ENCODE results near the gene SUV39H1. TPM values are rescaled to one million over a fixed set of nuclear protein-coding genes. Genes with fewer than 3 reads are reported as not detected.
"Not testable (repeated sequence)": the region's sequence is repeated elsewhere in the genome, so short reads cannot be mapped to it uniquely, and the experiment has no call there.

SUV39H1 gene
- polyA plus RNA-seq (2013, experiment 1 of 2) = 9.2 TPM
- 7.7 TPM for polyA plus RNA-seq (2013, experiment 2 of 2)

GRCh38 chrX:48696301-48696908 is at the start of gene SUV39H1:
Gene SUV39H1, plus strand, starts transcription at chrX:48696734. Its CDS starts 51 bp downstream, at chrX:48696785.
- Histone ChIP-seq H3K4me3 (ENCODE audit: extremely low read depth, insufficient read depth, low read length, poor library complexity, severe bottlenecking) (peak within 1 kb of the TSS; percentile 52), H3K9me3 (ENCODE audit: control insufficient read depth, low read length) (no peaks in the 10 kb centered on the region), H3K4me1 (ENCODE audit: control insufficient read depth, insufficient read depth, low read length, poor library complexity, severe bottlenecking) (peaks cover 6% of the 10 kb centered on the region), H3K36me3 (ENCODE audit: control insufficient read depth, insufficient read depth, low read length) (peaks cover 25% of the 10 kb centered on the region), H3K27ac (ENCODE audit: low read depth, low read length, severe bottlenecking) (peak within 1 kb of the TSS; percentile 79)
- 0 to 1% methylated on average over 2 to 35 of the region's 66 CpGs for WGBS, 2 experiments (ENCODE audit: insufficient coverage in 2 of 2)

DNA sequence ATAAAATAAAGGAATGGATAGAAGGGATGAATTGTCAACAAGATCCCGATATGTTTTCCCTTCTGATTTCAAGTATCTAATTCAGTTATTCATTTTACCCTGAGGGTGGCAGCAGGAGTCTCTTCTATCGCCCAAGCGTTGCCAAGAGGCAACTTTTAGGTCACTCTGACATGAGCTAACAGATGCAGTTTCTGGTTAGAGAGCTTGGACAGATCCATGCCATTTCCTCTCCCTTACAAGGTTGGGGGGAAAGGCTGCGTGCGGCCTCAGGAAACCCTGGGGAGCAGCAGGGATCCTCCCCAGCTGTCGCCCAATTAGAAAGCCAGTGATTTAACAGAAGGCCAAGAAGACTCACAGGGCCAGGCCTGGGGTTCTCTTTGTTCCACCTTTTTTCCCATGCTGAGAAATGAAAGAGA is 48.2 kb upstream of the SUV39H1 start:
- WGBS, 2 experiments (ENCODE audit: insufficient coverage in 2 of 2) = 0% methylated on average over 2 of the region's 6 CpGs; no CpG with 5 or more reads in 1 of the 2 experiments
- Histone ChIP-seq H3K27ac (ENCODE audit: low read depth, low read length, severe bottlenecking) (no peak overlapping the region), H3K4me1 (ENCODE audit: control insufficient read depth, insufficient read depth, low read length, poor library complexity, severe bottlenecking) (peaks cover 2% of the 10 kb centered on the region), H3K9me3 (ENCODE audit: control insufficient read depth, low read length) (no peaks in the 10 kb centered on the region), H3K4me3 (ENCODE audit: extremely low read depth, insufficient read depth, low read length, poor library complexity, severe bottlenecking) (no peak overlapping the region), H3K36me3 (ENCODE audit: control insufficient read depth, insufficient read depth, low read length) (no peaks in the 10 kb centered on the region)

GRCh38 chrX:48649102-48649501 is 47.4 kb upstream of the SUV39H1 start:
- no peak overlapping the region for H3K4me3 ChIP-seq (ENCODE audit: extremely low read depth, insufficient read depth, low read length, poor library complexity, severe bottlenecking)
- H3K27ac ChIP-seq (ENCODE audit: low read depth, low read length, severe bottlenecking) = no peak overlapping the region
- H3K4me1 ChIP-seq (ENCODE audit: control insufficient read depth, insufficient read depth, low read length, poor library complexity, severe bottlenecking) = peaks cover 2% of the 10 kb centered on the region
- H3K9me3 ChIP-seq (ENCODE audit: control insufficient read depth, low read length) = no peaks in the 10 kb centered on the region
- H3K36me3 ChIP-seq (ENCODE audit: control insufficient read depth, insufficient read depth, low read length) = no peaks in the 10 kb centered on the region
- WGBS, 2 experiments (ENCODE audit: insufficient coverage in 2 of 2) = no CpG with 5 or more reads among the region's 3 CpGs

DNA sequence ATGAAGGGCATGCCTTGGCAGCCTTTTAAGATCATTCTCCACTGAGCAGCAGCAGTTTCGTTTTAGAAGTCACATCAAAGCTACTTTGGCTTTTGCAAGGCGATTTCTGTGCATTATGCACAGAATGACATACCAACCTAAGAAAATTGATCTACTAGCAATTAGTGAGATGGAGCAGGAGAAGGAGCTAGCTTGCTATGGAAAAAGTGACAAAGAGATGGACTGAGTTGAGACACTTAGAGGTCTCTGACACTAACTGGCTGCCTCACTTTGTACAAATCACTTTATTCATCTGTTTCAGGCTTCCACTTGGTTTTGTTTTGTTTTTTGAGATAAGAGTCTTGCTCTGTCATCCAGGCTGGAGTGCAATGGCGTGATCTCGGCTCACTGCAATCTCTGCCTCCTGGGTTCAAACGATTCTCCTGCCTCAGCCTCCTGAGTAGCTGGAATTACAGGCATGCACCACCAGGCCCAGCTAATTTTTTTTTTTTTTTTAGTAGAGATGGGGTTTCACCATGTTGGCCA is 44.4 kb upstream of the SUV39H1 start:
- H3K4me3 ChIP-seq (ENCODE audit: extremely low read depth, insufficient read depth, low read length, poor library complexity, severe bottlenecking); H3K27ac ChIP-seq (ENCODE audit: low read depth, low read length, severe bottlenecking); H3K9me3 ChIP-seq (ENCODE audit: control insufficient read depth, low read length); H3K4me1 ChIP-seq (ENCODE audit: control insufficient read depth, insufficient read depth, low read length, poor library complexity, severe bottlenecking); H3K36me3 ChIP-seq (ENCODE audit: control insufficient read depth, insufficient read depth, low read length): not testable (repeated sequence)
- no CpG with 5 or more reads among the region's 5 CpGs for WGBS, 2 experiments (ENCODE audit: insufficient coverage in 2 of 2)

- not testable (repeated sequence) for H3K36me3 ChIP-seq (ENCODE audit: control insufficient read depth, insufficient read depth, low read length); H3K9me3 ChIP-seq (ENCODE audit: control insufficient read depth, low read length); H3K4me3 ChIP-seq (ENCODE audit: extremely low read depth, insufficient read depth, low read length, poor library complexity, severe bottlenecking); H3K4me1 ChIP-seq (ENCODE audit: control insufficient read depth, insufficient read depth, low read length, poor library complexity, severe bottlenecking); H3K27ac ChIP-seq (ENCODE audit: low read depth, low read length, severe bottlenecking)
- 84 to 89% methylated on average over 6 to 15 of the region's 19 CpGs for WGBS, 2 experiments (ENCODE audit: insufficient coverage in 2 of 2)
Measured at GRCh38 chrX:48654746-48655145, 41.8 kb upstream of the SUV39H1 start.

GRCh38 chrX:48659686-48660085 is 36.8 kb upstream of the SUV39H1 start:
- not testable (repeated sequence) for H3K4me1 ChIP-seq (ENCODE audit: control insufficient read depth, insufficient read depth, low read length, poor library complexity, severe bottlenecking); H3K4me3 ChIP-seq (ENCODE audit: extremely low read depth, insufficient read depth, low read length, poor library complexity, severe bottlenecking); H3K9me3 ChIP-seq (ENCODE audit: control insufficient read depth, low read length); H3K27ac ChIP-seq (ENCODE audit: low read depth, low read length, severe bottlenecking); H3K36me3 ChIP-seq (ENCODE audit: control insufficient read depth, insufficient read depth, low read length)
- 91 to 92% methylated on average over 2 to 4 of the region's 34 CpGs for WGBS, 2 experiments (ENCODE audit: insufficient coverage in 2 of 2)

GRCh38 chrX:48663241-48663640 is 33.3 kb upstream of the SUV39H1 start:
- Histone ChIP-seq H3K4me1 (ENCODE audit: control insufficient read depth, insufficient read depth, low read length, poor library complexity, severe bottlenecking) (no peaks in the 10 kb centered on the region), H3K9me3 (ENCODE audit: control insufficient read depth, low read length) (no peaks in the 10 kb centered on the region), H3K36me3 (ENCODE audit: control insufficient read depth, insufficient read depth, low read length) (no peaks in the 10 kb centered on the region), H3K4me3 (ENCODE audit: extremely low read depth, insufficient read depth, low read length, poor library complexity, severe bottlenecking) (no peak overlapping the region), H3K27ac (ENCODE audit: low read depth, low read length, severe bottlenecking) (no peak overlapping the region)
- no CpG with 5 or more reads among the region's 1 CpG for WGBS, 2 experiments (ENCODE audit: insufficient coverage in 2 of 2)

DNA sequence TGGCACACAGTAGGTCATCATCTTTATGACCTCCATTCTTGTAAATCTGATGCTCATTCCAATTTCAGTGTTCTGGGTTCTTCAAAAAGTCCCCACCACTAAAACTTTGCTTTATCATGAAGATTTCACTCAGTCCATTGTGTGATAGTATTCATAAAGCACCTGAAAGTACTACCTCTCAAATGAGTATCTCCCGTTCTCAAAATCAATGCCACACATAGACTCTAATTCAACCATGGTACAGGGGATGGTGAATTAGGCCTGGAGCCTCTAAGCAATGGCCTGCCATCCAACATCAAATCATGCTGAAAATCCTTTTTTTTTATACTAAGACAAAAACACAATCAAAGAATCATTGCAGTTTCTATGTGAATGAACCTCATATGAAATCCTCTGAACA is 32.4 kb upstream of the SUV39H1 start:
- H3K27ac ChIP-seq (ENCODE audit: low read depth, low read length, severe bottlenecking) = no peak overlapping the region
- H3K4me3 ChIP-seq (ENCODE audit: extremely low read depth, insufficient read depth, low read length, poor library complexity, severe bottlenecking) = no peak overlapping the region
- no peaks in the 10 kb centered on the region for H3K9me3 ChIP-seq (ENCODE audit: control insufficient read depth, low read length)
- no CpG with 5 or more reads among the region's 1 CpG for WGBS, 2 experiments (ENCODE audit: insufficient coverage in 2 of 2)
- no peaks in the 10 kb centered on the region for H3K36me3 ChIP-seq (ENCODE audit: control insufficient read depth, insufficient read depth, low read length)
- no peaks in the 10 kb centered on the region for H3K4me1 ChIP-seq (ENCODE audit: control insufficient read depth, insufficient read depth, low read length, poor library complexity, severe bottlenecking)

DNA sequence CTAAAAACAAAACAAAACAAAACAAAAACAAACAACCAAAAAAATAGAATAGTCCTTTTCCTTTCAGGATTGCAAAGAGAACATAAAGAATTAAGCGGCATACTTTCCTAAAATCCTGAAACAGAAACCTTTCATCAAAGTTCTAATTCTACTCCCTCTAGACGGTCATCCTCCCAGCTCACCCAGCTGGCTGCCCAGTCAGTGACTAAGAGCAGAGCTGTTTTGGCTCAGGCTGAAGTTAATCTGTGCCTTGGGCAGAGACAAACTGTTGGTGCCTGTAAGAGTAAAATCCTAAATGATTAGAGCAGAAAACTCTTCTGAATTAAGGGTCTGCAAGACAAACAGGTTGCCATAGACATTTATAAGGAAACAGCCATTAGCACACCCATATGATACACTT is 30.5 kb upstream of the SUV39H1 start:
- Histone ChIP-seq H3K36me3 (ENCODE audit: control insufficient read depth, insufficient read depth, low read length) (no peaks in the 10 kb centered on the region), H3K9me3 (ENCODE audit: control insufficient read depth, low read length) (no peaks in the 10 kb centered on the region), H3K4me1 (ENCODE audit: control insufficient read depth, insufficient read depth, low read length, poor library complexity, severe bottlenecking) (no peaks in the 10 kb centered on the region), H3K27ac (ENCODE audit: low read depth, low read length, severe bottlenecking) (no peak overlapping the region), H3K4me3 (ENCODE audit: extremely low read depth, insufficient read depth, low read length, poor library complexity, severe bottlenecking) (no peak overlapping the region)
- 100% methylated on average over 1 of the region's 2 CpGs; no CpG with 5 or more reads in 1 of the 2 experiments for WGBS, 2 experiments (ENCODE audit: insufficient coverage in 2 of 2)

GRCh38 chrX:48666649-48667048 is 29.9 kb upstream of the SUV39H1 start:
- no peak overlapping the region for H3K27ac ChIP-seq (ENCODE audit: low read depth, low read length, severe bottlenecking)
- no CpG with 5 or more reads among the region's 4 CpGs for WGBS, 2 experiments (ENCODE audit: insufficient coverage in 2 of 2)
- no peaks in the 10 kb centered on the region for H3K9me3 ChIP-seq (ENCODE audit: control insufficient read depth, low read length)
- H3K4me3 ChIP-seq (ENCODE audit: extremely low read depth, insufficient read depth, low read length, poor library complexity, severe bottlenecking) = no peak overlapping the region
- no peaks in the 10 kb centered on the region for H3K36me3 ChIP-seq (ENCODE audit: control insufficient read depth, insufficient read depth, low read length)
- no peaks in the 10 kb centered on the region for H3K4me1 ChIP-seq (ENCODE audit: control insufficient read depth, insufficient read depth, low read length, poor library complexity, severe bottlenecking)

DNA sequence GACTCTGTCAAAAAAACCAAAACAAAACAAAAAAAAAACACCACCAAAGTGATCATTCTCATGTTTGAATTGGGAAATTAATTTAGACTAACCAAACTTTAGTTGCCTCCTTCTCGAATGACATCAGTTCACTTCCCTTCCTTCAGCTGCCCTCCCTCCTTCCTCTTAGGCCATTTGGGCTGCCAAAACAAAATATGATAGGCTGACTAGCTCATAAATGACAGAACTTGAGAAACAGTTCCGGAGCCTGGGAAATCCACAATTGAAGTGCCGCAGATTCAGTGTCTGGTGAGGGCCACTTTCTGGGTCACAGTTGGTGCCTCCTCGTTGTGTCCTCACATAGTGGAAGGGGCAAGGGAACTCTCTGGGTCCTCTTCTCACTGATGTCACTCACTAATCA is 29.0 kb upstream of the SUV39H1 start:
- H3K9me3 ChIP-seq (ENCODE audit: control insufficient read depth, low read length) = no peaks in the 10 kb centered on the region
- H3K27ac ChIP-seq (ENCODE audit: low read depth, low read length, severe bottlenecking) = no peak overlapping the region
- H3K4me1 ChIP-seq (ENCODE audit: control insufficient read depth, insufficient read depth, low read length, poor library complexity, severe bottlenecking) = no peaks in the 10 kb centered on the region
- 100% methylated on average over 1 of the region's 4 CpGs; no CpG with 5 or more reads in 1 of the 2 experiments for WGBS, 2 experiments (ENCODE audit: insufficient coverage in 2 of 2)
- no peak overlapping the region for H3K4me3 ChIP-seq (ENCODE audit: extremely low read depth, insufficient read depth, low read length, poor library complexity, severe bottlenecking)
- H3K36me3 ChIP-seq (ENCODE audit: control insufficient read depth, insufficient read depth, low read length) = no peaks in the 10 kb centered on the region

Measured in mesodermal cell (in vitro differentiated cells).